ENCODE measurements around the gene ZFAND3.

DNA sequence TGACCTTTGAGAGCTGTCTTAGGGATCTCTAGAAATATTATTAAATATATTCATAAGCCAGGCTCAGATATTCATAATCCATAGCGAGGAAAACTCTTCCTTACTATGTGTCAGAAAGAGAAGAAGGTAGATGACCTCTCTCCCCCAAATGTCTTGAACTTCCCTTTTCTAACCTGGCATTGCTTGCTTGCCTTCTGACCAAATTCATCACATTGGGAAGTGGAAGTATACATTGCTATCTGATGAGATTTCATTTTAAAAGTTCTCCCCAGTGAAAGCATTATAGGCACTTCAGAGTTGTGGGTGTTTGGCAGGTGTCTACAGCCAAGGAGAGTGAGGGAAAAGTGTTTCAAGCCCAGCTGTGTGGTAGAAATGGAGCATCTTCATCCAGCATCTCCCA is 197.3 kb downstream of the ZFAND3 start:
- TF ChIP-seq, protein P1, sequence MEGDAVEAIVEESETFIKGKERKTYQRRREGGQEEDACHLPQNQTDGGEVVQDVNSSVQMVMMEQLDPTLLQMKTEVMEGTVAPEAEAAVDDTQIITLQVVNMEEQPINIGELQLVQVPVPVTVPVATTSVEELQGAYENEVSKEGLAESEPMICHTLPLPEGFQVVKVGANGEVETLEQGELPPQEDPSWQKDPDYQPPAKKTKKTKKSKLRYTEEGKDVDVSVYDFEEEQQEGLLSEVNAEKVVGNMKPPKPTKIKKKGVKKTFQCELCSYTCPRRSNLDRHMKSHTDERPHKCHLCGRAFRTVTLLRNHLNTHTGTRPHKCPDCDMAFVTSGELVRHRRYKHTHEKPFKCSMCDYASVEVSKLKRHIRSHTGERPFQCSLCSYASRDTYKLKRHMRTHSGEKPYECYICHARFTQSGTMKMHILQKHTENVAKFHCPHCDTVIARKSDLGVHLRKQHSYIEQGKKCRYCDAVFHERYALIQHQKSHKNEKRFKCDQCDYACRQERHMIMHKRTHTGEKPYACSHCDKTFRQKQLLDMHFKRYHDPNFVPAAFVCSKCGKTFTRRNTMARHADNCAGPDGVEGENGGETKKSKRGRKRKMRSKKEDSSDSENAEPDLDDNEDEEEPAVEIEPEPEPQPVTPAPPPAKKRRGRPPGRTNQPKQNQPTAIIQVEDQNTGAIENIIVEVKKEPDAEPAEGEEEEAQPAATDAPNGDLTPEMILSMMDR (IDR thresholded peaks at IDR 0.05; ENCODE audit: low read length): no peak
- no peak for TF ChIP-seq EZH2 (IDR thresholded peaks at IDR 0.05; ENCODE audit: borderline replicate concordance, low read length)

Measured in OCI-LY1 (cell line).